Endodermal cell (in vitro differentiated cells): ENCODE results near the gene PRM3. TPM values are rescaled to one million over a fixed set of nuclear protein-coding genes. Genes with fewer than 3 reads are reported as not detected.
A peak's percentile ranks its signal among the peaks of the same experiment; 100 is the strongest.

ENCODE experiments used
- DNase-seq: peaks from one replicate; pipeline ENCODE4 v3.0.0-alpha.2; 2017
- H3K27ac ChIP-seq: 2 replicates; pipeline ENCODE4 v1.5.1; 2013; ENCODE audit warnings: mild to moderate bottlenecking, low read depth, low read length, moderate library complexity
- H3K27me3 ChIP-seq: 2 replicates; pipeline ENCODE4 v1.6.1; 2013; ENCODE audit warnings: mild to moderate bottlenecking, low read length, moderate library complexity; ENCODE audit not compliant: insufficient read depth, control insufficient read depth, poor library complexity, severe bottlenecking
- H3K36me3 ChIP-seq: 2 replicates; pipeline ENCODE4 v1.7.0; 2013; ENCODE audit warnings: mild to moderate bottlenecking, low read length, moderate library complexity; ENCODE audit not compliant: control insufficient read depth, insufficient read depth
- H3K4me1 ChIP-seq: one replicate; pipeline ENCODE4 v1.7.0; 2013; ENCODE audit warnings: low read length; ENCODE audit not compliant: control insufficient read depth, insufficient read depth
- H3K4me3 ChIP-seq: 2 replicates; pipeline ENCODE4 v1.5.1; 2013; ENCODE audit warnings: mild to moderate bottlenecking, low read length, moderate library complexity
- H3K9ac ChIP-seq: 2 replicates; pipeline ENCODE4 v1.6.1; 2013; ENCODE audit warnings: mild to moderate bottlenecking, low read length, moderate library complexity; ENCODE audit not compliant: poor library complexity, severe bottlenecking; ENCODE audit errors: extremely low read depth
- H3K9me3 ChIP-seq: 2 replicates; pipeline ENCODE4 v1.6.1; 2013; ENCODE audit warnings: mild to moderate bottlenecking, low read length, moderate library complexity; ENCODE audit not compliant: control insufficient read depth
- H3K27ac Mint-ChIP-seq: 2 replicates; pipeline ENCODE4 v1.8.0; 2020; ENCODE audit warnings: mixed read lengths
- H3K27me3 Mint-ChIP-seq: 2 replicates; pipeline ENCODE4 v1.8.0; 2021; ENCODE audit warnings: mild to moderate bottlenecking, mixed read lengths; ENCODE audit not compliant: insufficient read depth
- H3K36me3 Mint-ChIP-seq: 2 replicates; pipeline ENCODE4 v1.8.0; 2020; ENCODE audit warnings: low read depth, mixed read lengths
- H3K4me1 Mint-ChIP-seq: 2 replicates; pipeline ENCODE4 v1.8.0; 2020; ENCODE audit warnings: mixed read lengths
- H3K4me3 Mint-ChIP-seq: 2 replicates; pipeline ENCODE4 v1.8.0; 2020; ENCODE audit warnings: mild to moderate bottlenecking, moderate library complexity, mixed read lengths
- H3K9me3 Mint-ChIP-seq: 2 replicates; pipeline ENCODE4 v1.8.0; 2020; ENCODE audit warnings: mild to moderate bottlenecking, mixed read lengths
- WGBS, 2 experiments: methylation state at CpG; one replicate each; pipeline versions ENCODE4 v1.1.5 to v1.1.7; 2013; ENCODE audit warnings: missing lambda C conversion rate in 2 of 2, mixed read lengths in 1 of 2; ENCODE audit not compliant: insufficient coverage in 1 of 2, insufficient read length in 1 of 2; 5-methylcytosine and 5-hydroxymethylcytosine counted together
- total RNA-seq, 2 donors: library from RNA; stranded (reverse); fragmentation: NEBNext Ultra II Directional in 1 of 2; extraction: Animal tissue kit (Norgen Biotek cat#: 25700) in 1 of 2; gene quantifications; 2 replicates in 1 of 2; 3 replicates in 1 of 2; pipeline ENCODE4 v1.2.1, GENCODE V29; 2021
- TF ChIP-seq, protein P1 (sequence below): fragments of 200-600 bp; sonication (generic); conservative IDR thresholded peaks from 2 replicates; pipeline ENCODE4 v1.5.0; 2021; ENCODE audit warnings: antibody characterized with exemption, mild to moderate bottlenecking

PRM3 gene
- total RNA-seq, 2 donors from 2014 or later, result not detected

DNA sequence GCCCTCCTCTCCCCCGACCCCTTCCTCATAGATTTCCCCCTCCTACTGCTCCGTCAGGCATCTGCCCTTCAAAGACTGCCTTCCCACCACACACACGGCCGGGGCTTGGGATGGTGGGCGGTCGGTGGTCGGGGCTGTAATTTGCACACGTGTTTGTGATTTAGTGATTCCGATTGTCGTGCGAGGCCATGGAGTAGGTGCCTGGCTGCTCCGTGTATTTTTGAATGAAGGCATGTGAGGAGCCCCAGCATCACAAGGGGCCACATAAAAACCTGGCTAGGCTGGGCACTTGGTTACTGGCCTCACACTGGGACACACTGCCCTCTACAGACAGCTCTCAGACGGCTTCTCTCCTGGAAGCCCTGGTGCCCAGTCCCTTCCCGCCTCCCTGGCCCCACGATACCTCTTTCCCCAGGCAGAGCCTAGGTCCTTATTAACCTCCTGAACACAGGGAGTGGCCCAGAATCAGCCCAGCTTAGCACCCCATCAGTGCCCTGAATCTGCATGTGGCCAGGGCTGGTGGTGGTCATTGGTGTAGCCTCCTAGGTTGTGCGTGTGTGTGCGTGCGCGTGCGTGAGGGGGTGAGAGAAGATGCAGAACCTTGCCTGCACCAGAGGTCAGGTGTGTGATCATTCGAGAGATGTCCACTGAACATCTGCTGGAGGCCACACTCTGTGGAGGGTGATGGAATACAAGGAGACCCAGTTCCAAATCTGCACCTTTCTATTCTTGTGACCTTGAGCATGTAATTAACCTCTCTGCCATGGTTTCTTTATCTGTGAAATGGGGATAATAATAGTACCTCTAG, 16.1 kb downstream of the PRM3 start:
- Histone ChIP-seq H3K4me3 (peak overlapping the region; percentile 83), H3K27ac (no peak overlapping the region), H3K9ac (no peak overlapping the region), H3K36me3 (no peaks in the 10 kb centered on the region), H3K27me3 (no peaks in the 10 kb centered on the region), H3K4me1 (no peaks in the 10 kb centered on the region), H3K9me3 (no peaks in the 10 kb centered on the region)
- DNase-seq, result peak; percentile 93
- Mint-ChIP-seq H3K27me3 (peaks cover 7% of the 10 kb centered on the region), H3K36me3 (no peaks in the 10 kb centered on the region), H3K4me1 (peaks cover 4% of the 10 kb centered on the region), H3K9me3 (no peaks in the 10 kb centered on the region), H3K4me3 (peak overlapping the region; percentile 81), H3K27ac (no peak overlapping the region)
- WGBS, 2 experiments, result 37 to 44% methylated on average over 9 to 21 of the region's 21 CpGs
- TF ChIP-seq, protein P1, sequence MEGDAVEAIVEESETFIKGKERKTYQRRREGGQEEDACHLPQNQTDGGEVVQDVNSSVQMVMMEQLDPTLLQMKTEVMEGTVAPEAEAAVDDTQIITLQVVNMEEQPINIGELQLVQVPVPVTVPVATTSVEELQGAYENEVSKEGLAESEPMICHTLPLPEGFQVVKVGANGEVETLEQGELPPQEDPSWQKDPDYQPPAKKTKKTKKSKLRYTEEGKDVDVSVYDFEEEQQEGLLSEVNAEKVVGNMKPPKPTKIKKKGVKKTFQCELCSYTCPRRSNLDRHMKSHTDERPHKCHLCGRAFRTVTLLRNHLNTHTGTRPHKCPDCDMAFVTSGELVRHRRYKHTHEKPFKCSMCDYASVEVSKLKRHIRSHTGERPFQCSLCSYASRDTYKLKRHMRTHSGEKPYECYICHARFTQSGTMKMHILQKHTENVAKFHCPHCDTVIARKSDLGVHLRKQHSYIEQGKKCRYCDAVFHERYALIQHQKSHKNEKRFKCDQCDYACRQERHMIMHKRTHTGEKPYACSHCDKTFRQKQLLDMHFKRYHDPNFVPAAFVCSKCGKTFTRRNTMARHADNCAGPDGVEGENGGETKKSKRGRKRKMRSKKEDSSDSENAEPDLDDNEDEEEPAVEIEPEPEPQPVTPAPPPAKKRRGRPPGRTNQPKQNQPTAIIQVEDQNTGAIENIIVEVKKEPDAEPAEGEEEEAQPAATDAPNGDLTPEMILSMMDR, result peak; percentile 86

DNA sequence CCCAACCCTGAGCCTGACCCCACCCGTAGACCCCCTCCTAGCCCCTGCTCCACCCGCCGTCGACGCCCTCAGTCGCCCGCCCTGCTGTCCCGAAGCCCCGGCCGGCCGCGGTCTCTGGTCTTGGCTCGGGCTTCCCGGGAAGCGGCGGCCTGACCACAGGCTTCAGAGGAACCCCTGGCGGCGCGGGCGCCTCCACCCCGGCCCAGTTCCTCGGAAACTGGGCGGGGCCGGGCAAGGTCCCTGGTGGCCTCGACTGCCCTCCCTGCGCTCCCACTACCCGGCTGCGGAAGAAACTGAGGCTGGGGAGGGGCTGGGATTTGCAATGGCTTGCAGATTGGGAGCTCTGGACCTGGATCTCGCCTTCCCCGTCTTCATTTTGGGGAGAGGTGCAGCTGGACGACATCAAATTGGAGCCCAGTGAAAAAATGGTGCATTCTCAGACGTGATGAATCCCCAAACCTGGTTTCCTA, 16.7 kb downstream of the PRM3 start:
- peak overlapping the region; percentile 81 for H3K4me3 Mint-ChIP-seq
- Histone ChIP-seq H3K27ac (no peak overlapping the region), H3K9ac (peak overlapping the region; percentile 84), H3K4me1 (no peaks in the 10 kb centered on the region), H3K27me3 (no peaks in the 10 kb centered on the region), H3K4me3 (peak overlapping the region; percentile 83), H3K36me3 (no peaks in the 10 kb centered on the region), H3K9me3 (no peaks in the 10 kb centered on the region)
- 2 to 4% methylated on average over 8 to 32 of the region's 32 CpGs for WGBS, 2 experiments
- H3K27ac Mint-ChIP-seq, result peak overlapping the region; percentile 94
- TF ChIP-seq, protein P1, result no peak
- peaks cover 7% of the 10 kb centered on the region for H3K27me3 Mint-ChIP-seq
- peaks cover 4% of the 10 kb centered on the region for H3K4me1 Mint-ChIP-seq
- H3K9me3 Mint-ChIP-seq, result no peaks in the 10 kb centered on the region
- peak; percentile 85 for DNase-seq
- no peaks in the 10 kb centered on the region for H3K36me3 Mint-ChIP-seq

DNA sequence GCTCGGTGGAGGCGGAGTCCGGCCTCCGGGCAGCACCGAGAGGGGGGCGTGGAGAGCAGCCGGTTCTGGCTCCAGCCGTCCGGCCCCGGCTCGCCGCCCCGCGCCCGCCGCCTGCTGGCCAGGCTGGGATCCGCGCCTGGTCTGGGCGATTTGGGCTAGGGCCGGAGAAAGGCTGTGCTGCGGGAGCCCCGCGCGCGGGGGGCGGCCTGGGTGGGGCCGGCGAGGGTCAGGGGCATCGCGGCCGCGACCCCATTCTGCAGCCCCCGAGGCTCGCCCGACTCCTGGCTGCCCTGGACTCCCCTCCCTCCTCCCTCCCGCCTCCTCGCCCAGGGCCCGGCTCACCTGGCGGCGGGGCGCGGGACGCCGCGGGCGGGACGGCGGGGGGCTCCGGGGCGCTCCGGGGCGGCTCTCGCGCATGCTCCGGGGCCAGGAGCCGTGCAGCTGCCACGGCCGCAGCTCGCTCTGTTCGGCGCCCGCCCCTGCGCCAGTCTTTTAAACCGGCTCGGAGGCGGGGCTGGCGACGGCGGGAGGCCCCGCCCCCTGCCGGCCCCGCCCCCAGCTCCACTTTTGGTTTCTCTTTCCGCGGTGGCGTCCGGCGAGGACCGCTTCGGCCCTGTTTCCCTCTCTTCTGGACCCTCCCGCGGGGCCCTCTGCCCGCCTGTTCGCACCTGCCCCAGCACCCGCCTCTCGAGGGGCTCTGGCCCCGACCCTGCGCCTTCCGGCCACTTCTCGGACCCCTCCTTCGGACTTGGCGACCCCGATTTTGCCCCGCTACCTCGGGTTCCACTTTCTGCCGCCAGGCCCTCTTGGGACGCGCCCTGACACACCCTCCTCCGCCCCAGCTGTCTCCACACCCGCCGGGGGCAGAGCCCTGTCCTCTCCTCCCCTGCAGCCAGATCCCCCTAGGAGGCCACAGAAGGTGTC, 17.4 kb downstream of the PRM3 start, which contains the start of gene SOCS1:
TSS of gene SOCS1 (minus strand) at position 468 of the 924 bp plus-strand sequence. CDS start 726 bp downstream, outside the sequence.
- H3K27ac Mint-ChIP-seq, result peak within 1 kb of the TSS; percentile 94

More for the DNA sequence above, 17.4 kb downstream of the PRM3 start, which contains the start of gene SOCS1:
- Histone ChIP-seq H3K9ac (peak within 1 kb of the TSS; percentile 84), H3K27ac (peak within 1 kb of the TSS; percentile 36), H3K4me1 (no peaks in the 10 kb centered on the region), H3K4me3 (peak within 1 kb of the TSS; percentile 83), H3K9me3 (no peaks in the 10 kb centered on the region), H3K27me3 (no peaks in the 10 kb centered on the region), H3K36me3 (no peaks in the 10 kb centered on the region)
- Mint-ChIP-seq H3K9me3 (no peaks in the 10 kb centered on the region), H3K4me3 (peak within 1 kb of the TSS; percentile 81), H3K4me1 (peaks cover 4% of the 10 kb centered on the region), H3K27me3 (peaks cover 6% of the 10 kb centered on the region), H3K36me3 (no peaks in the 10 kb centered on the region)
- DNase-seq, result peak; percentile 96
- WGBS, 2 experiments, result 0% methylated on average over 28 to 100 of the region's 100 CpGs
- TF ChIP-seq, protein P1, result peak; percentile 99
